SHP77 (cell line): ENCODE measurements around the gene AMDHD2.
A peak's percentile ranks its signal among the peaks of the same experiment; 100 is the strongest.
"Not testable (repeated sequence)": the region's sequence is repeated elsewhere in the genome, so short reads cannot be mapped to it uniquely, and the experiment has no call there.

Source experiments
- DNase-seq, 2 experiments: peaks; one replicate each; lab custom pipeline; 2025; lab: John Stamatoyannopoulos, UW

AMDHD2 gene

GRCh38 chr16:2517954-2518605, 2.1 kb upstream of the AMDHD2 start:
- DNase-seq: no peak

- no peak for DNase-seq
These were observed 1.1 kb upstream of the AMDHD2 start for GRCh38 chr16:2518823-2519710.

- DNase-seq: no peak
These were observed 475 bp upstream of the AMDHD2 start for GRCh38 chr16:2519711-2520080.

- DNase-seq: no peak
These were observed 787 bp downstream of the AMDHD2 start for GRCh38 chr16:2520784-2521531.

- no peak for DNase-seq
These were observed 3.6 kb downstream of the AMDHD2 start for GRCh38 chr16:2523801-2524231.

- no peak for DNase-seq
These were observed 4.3 kb downstream of the AMDHD2 start for GRCh38 chr16:2524339-2524938.

GRCh38 chr16:2526135-2526534, 6.0 kb downstream of the AMDHD2 start:
- no peak for DNase-seq

GRCh38 chr16:2527071-2527783, 7.1 kb downstream of the AMDHD2 start:
- no peak for DNase-seq

- no peak for DNase-seq
These were observed 7.6 kb downstream of the AMDHD2 start for GRCh38 chr16:2527784-2528100.

- no peak for DNase-seq
These were observed 8.2 kb downstream of the AMDHD2 start for GRCh38 chr16:2528161-2529060.

- DNase-seq: peak in 1 of 2 experiments; percentile 11
These were observed 9.1 kb downstream of the AMDHD2 start for GRCh38 chr16:2529061-2529931.

- DNase-seq: no peak
These were observed 9.9 kb downstream of the AMDHD2 start for GRCh38 chr16:2529961-2530628.

- DNase-seq: no peak
These were observed 10.6 kb downstream of the AMDHD2 start for GRCh38 chr16:2530629-2531318.

GRCh38 chr16:2531371-2531695, 11.2 kb downstream of the AMDHD2 start, which contains the start of gene CEMP1:
CEMP1 (minus strand) TSS chr16:2531408; CDS start chr16:2531073, 335 bp downstream.
- DNase-seq: no peak

GRCh38 chr16:2531696-2532493, 11.7 kb downstream of the AMDHD2 start:
- DNase-seq: peak; percentile 95 to 97

- DNase-seq: peak; percentile 24 to 44
These were observed 12.4 kb downstream of the AMDHD2 start for GRCh38 chr16:2532494-2533141.

GRCh38 chr16:2533142-2533755, 13.1 kb downstream of the AMDHD2 start:
- not testable (repeated sequence) for DNase-seq
